OCI-LY7 (cell line): ENCODE data around the gene MOB3A. TPM values are rescaled to one million over a fixed set of nuclear protein-coding genes. Genes with fewer than 3 reads are reported as not detected.
"Not testable (repeated sequence)": the region's sequence is repeated elsewhere in the genome, so short reads cannot be mapped to it uniquely, and the experiment has no call there.

Experiments used
- BruUV-seq: library from RNA; stranded (reverse); fragments of 400-500 nt; replicated peaks from 2 replicates; lab custom pipeline; 2021; lab: Mats Ljungman, UMichigan
- CTCF ChIA-PET: fragments of 300-600 bp; sonication (Branson Sonifier 250); formaldehyde crosslinking; loops from one replicate; lab custom pipeline; 2022; ENCODE audit warnings: antibody characterized with exemption; ENCODE audit not compliant: unreplicated experiment; lab: Charles Lee
- POLR2A ChIA-PET: fragments of 300-600 bp; sonication (Branson Sonifier 250); formaldehyde crosslinking; loops from one replicate; lab custom pipeline; 2022; ENCODE audit warnings: antibody characterized with exemption; lab: Charles Lee
- DNase-seq: peaks from one replicate; pipeline ENCODE4 v3.0.0-alpha.2; 2015; ENCODE audit warnings: low spot score
- H2AFZ ChIP-seq: fragments of 200-600 bp; sonication (generic), shearing (Covaris generic); 2 replicates; pipeline ENCODE4 v1.6.1; 2014; ENCODE audit warnings: mild to moderate bottlenecking, antibody characterized with exemption, low read length, moderate library complexity
- H3K27ac ChIP-seq: fragments of 200-600 bp; sonication (generic); 2 replicates; pipeline ENCODE4 v1.5.1; 2014; ENCODE audit warnings: mixed run types, low read depth, mild to moderate bottlenecking, moderate library complexity, low read length, inconsistent platforms; ENCODE audit not compliant: poor library complexity, severe bottlenecking
- H3K36me3 ChIP-seq: fragments of 200-600 bp; sonication (generic); 2 replicates; pipeline ENCODE4 v1.6.1; 2014; ENCODE audit warnings: mild to moderate bottlenecking, antibody characterized with exemption, low read length, moderate library complexity, mixed read lengths; ENCODE audit not compliant: insufficient read depth
- H3K4me1 ChIP-seq: fragments of 200-600 bp; sonication (generic); 2 replicates; pipeline ENCODE4 v1.5.1; 2014; ENCODE audit warnings: mild to moderate bottlenecking, low read length; ENCODE audit not compliant: insufficient read depth, poor library complexity, severe bottlenecking
- H3K4me2 ChIP-seq: fragments of 200-600 bp; sonication (generic); 2 replicates; pipeline ENCODE4 v1.6.1; 2014; ENCODE audit warnings: mild to moderate bottlenecking, low read length
- H3K4me3 ChIP-seq: fragments of 200-600 bp; sonication (generic); 2 replicates; pipeline ENCODE4 v1.5.1; 2014; ENCODE audit warnings: mild to moderate bottlenecking, low read depth, low read length; ENCODE audit not compliant: poor library complexity, severe bottlenecking
- H3K79me2 ChIP-seq: fragments of 200-600 bp; sonication (generic); 2 replicates; pipeline ENCODE4 v1.6.1; 2016; ENCODE audit warnings: low read depth, mild to moderate bottlenecking, low read length, moderate library complexity, mixed read lengths; ENCODE audit not compliant: insufficient read depth
- H3K9me2 ChIP-seq: fragments of 200-600 bp; sonication (generic); 2 replicates; pipeline ENCODE4 v1.6.1; 2016; ENCODE audit warnings: mild to moderate bottlenecking, low read length, mixed read lengths; ENCODE audit not compliant: insufficient read depth
- H3K9me3 ChIP-seq: fragments of 200-600 bp; sonication (generic); 2 replicates; pipeline ENCODE4 v1.6.1; 2014; ENCODE audit warnings: mild to moderate bottlenecking, mixed run types, low read length, mixed read lengths
- H4K20me1 ChIP-seq: fragments of 200-600 bp; sonication (generic); 2 replicates; pipeline ENCODE4 v1.6.1; 2014; ENCODE audit warnings: mild to moderate bottlenecking, antibody characterized with exemption, low read length, moderate library complexity, mixed read lengths; ENCODE audit not compliant: insufficient read depth
- CTCF ChIP-seq: fragments of 200-600 bp; sonication (generic); conservative IDR thresholded peaks from 2 replicates; pipeline ENCODE4 v1.5.1; 2014; ENCODE audit warnings: mild to moderate bottlenecking, antibody characterized with exemption, low read length, moderate library complexity, mixed read lengths
- EZH2phosphoT487 ChIP-seq: fragments of 200-600 bp; sonication (generic); IDR thresholded peaks from 2 replicates; pipeline ENCODE4 v1.6.1; 2018; ENCODE audit warnings: low read depth, borderline replicate concordance, mild to moderate bottlenecking, mixed run types, antibody characterized with exemption, low read length, moderate library complexity, mixed read lengths
- intact Hi-C: fragments of 100-400 bp; cut with micrococcal nuclease; formaldehyde crosslinking; loops from one replicate; pipeline ENCODE4 v1.10.0; 2022; ENCODE audit not compliant: unreplicated experiment
- total RNA-seq, 2 experiments: library from RNA; depleted of rRNA in 1 of 2; stranded (reverse); fragments of >200 nt in 1 of 2; shearing (Covaris generic) in 1 of 2; gene quantifications; 2 replicates each; pipeline ENCODE4 v1.2.3, GENCODE V29; 2014 to 2022

MOB3A gene
- total RNA-seq, 2 experiments from 2014 or later, result 54.6 to 111 TPM

- intact Hi-C loops, result loop anchor here (5.0 to 10.0 kb wide), 2 partner anchors 184 to 422 kb away; partner anchors contain the start of genes ADAT3 and SCAMP4
- H4K20me1 ChIP-seq, result no peaks in the 10 kb centered on the region
- ChIA-PET POLR2A (interaction anchor here (0.5 kb wide), 1 partner anchor 882 kb away, joined by 3 read pairs; no protein-coding TSS in a partner anchor), CTCF (no interaction called here)
- peaks cover 30% of the 10 kb centered on the region for H3K79me2 ChIP-seq
- H3K4me3 ChIP-seq, result peak overlapping the region; percentile 62
- H3K36me3 ChIP-seq, result peaks cover 17% of the 10 kb centered on the region
- H3K4me1 ChIP-seq, result peaks cover 87% of the 10 kb centered on the region
- no peak overlapping the region for H2AFZ ChIP-seq
- no TSS peak for BruUV-seq
- H3K4me2 ChIP-seq, result peak overlapping the region; percentile 97
- TF ChIP-seq EZH2phosphoT487 (no peak), CTCF (0 out of 2 replicates have a peak, but pooled peaks have one; percentile 17)
- peak overlapping the region; percentile 94 for H3K27ac ChIP-seq
- peak; percentile 65 for DNase-seq
- no peaks in the 10 kb centered on the region for H3K9me3 ChIP-seq
- no peaks in the 10 kb centered on the region for H3K9me2 ChIP-seq
These were observed 7.0 kb downstream of the MOB3A start for GRCh38 chr19:2089001-2089711.

DNA sequence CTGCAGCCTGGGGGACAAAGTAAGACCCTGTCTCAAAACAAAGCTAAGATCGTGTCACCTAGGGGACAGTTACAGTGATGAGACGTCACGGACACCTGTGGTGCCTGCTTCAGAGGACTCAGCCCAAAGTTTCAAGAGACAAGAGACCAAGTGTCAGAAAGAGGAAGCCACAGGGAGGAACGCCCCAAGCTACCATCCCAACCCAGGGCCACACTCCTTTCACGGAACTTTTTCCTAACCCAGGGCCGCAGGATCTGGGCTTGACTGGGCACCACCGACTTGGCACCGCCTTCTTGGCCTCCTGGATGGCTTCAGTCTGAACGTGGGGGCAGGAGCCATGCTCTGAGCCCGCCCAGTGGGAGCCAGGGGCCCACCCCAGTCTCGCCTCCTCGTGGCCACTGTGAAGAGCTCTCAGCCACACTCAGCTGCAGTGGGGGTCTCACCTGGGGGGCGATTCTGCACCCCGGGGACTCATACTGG is 8.5 kb downstream of the MOB3A start:
- Histone ChIP-seq H3K4me1 (peaks cover 82% of the 10 kb centered on the region), H3K36me3 (peaks cover 16% of the 10 kb centered on the region), H3K79me2 (peaks cover 32% of the 10 kb centered on the region), H3K9me2 (no peaks in the 10 kb centered on the region), H3K4me2 (peak overlapping the region; percentile 98), H4K20me1 (no peaks in the 10 kb centered on the region), H3K4me3 (peak overlapping the region; percentile 21), H3K9me3 (no peaks in the 10 kb centered on the region), H3K27ac (peak overlapping the region; percentile 94), H2AFZ (no peak overlapping the region)
- TF ChIP-seq EZH2phosphoT487 (no peak), CTCF (peak; percentile 75)
- CTCF ChIA-PET, result interaction anchor here (0.6 kb wide), 2 partner anchors 31 to 146 kb away, joined by 3 read pairs; no protein-coding TSS in a partner anchor
- POLR2A ChIA-PET, result interaction anchor here (0.9 kb wide), 1 partner anchor 36 kb away, joined by 3 read pairs; no protein-coding TSS in a partner anchor
- BruUV-seq, result no TSS peak
- peak; percentile 92 for DNase-seq
- intact Hi-C loops, result loop anchor here (2.0 to 10.0 kb wide), 3 partner anchors 37 to 420 kb away; partner anchors contain the start of genes ADAT3, MKNK2 and SCAMP4

DNA sequence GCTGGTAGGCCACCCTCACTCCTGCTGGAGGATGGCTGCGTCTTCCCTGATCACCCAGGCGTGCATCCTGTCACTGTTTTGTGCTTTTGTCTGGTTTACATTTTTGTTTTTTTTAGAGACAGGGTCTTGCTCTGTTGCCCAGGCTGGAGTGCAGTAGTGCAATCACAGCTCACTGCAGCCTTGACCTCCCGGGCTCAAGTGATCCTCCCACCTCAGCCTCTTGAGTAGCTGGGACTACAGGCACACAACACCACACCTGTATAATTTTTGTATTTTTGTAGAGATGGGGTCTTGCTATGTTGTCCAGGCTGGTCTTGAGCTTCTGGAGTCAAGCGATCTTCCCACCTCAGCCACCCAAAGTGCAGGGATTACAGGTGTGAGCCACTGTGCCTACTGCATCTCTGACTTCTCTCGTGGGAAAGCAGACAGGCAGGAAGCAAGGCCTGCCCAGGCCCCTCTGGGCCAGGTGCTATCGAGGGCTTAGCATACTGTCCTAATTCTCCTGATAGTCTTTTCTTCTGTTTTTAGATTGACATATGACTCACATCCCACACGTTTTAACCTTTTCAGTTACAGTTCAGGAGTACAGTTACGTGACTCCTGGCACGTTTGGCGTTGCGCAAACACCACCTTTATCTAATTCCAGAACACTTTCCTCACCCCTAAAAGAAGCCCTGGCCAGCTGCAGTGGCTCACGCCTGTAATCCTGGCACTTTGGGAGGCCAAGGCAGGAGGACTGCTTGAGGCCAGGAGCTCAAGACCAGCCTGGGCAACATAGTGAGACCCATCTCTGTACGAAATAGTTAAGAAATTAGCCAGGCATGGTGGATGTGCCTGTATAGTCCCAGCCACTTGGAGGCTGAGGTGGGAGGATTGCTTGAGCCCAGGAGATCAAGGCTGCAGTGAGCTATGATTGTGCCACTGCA is 9.2 kb downstream of the MOB3A start:
- Histone ChIP-seq H3K79me2 (peaks cover 32% of the 10 kb centered on the region), H3K36me3 (peaks cover 17% of the 10 kb centered on the region), H3K4me2 (peak overlapping the region; percentile 98), H3K4me3 (peak overlapping the region; percentile 51), H3K4me1 (peaks cover 82% of the 10 kb centered on the region), H3K27ac (peak overlapping the region; percentile 94)
- not testable (repeated sequence) for H3K9me2 ChIP-seq, H3K9me3 ChIP-seq, H2AFZ ChIP-seq, H4K20me1 ChIP-seq, BruUV-seq
- CTCF ChIA-PET, result interaction anchor here (0.6 kb wide), 3 partner anchors 30 to 145 kb away, joined by 3 read pairs; no protein-coding TSS in a partner anchor
- POLR2A ChIA-PET, result interaction anchor here (0.9 kb wide), 1 partner anchor 35 kb away, joined by 3 read pairs; no protein-coding TSS in a partner anchor
- intact Hi-C loops, result loop anchor here (2.0 to 10.0 kb wide), 3 partner anchors 36 to 420 kb away; partner anchors contain the start of genes ADAT3, MKNK2 and SCAMP4
- DNase-seq, result peak; percentile 91
